HepG2 (cell line): ENCODE measurements around the gene KIR3DL3. TPM values are rescaled to one million over a fixed set of nuclear protein-coding genes. Genes with fewer than 3 reads are reported as not detected.
A peak's percentile ranks its signal among the peaks of the same experiment; 100 is the strongest.

Experiments
- AGO2 ChIP-seq: fragments of 200-400 bp; formaldehyde crosslinking; optimal IDR thresholded peaks from 2 replicates; pipeline ENCODE3; 2017; ENCODE audit warnings: mild to moderate bottlenecking, low read depth, low read length, moderate library complexity
- KLF13 ChIP-seq: sonication (generic); formaldehyde crosslinking; IDR thresholded peaks from 2 replicates; pipeline ENCODE4 v1.4.0; 2020; ENCODE audit warnings: mild to moderate bottlenecking, missing genetic modification reagents
- KLF6 ChIP-seq: IDR thresholded peaks from 2 replicates; pipeline ENCODE4 v1.8.0; 2016; ENCODE audit warnings: missing biosample characterization, missing genetic modification reagents
- MEIS2 ChIP-seq: sonication (generic); formaldehyde crosslinking; IDR thresholded peaks from 2 replicates; pipeline ENCODE4 v1.9.0; 2021; ENCODE audit warnings: mild to moderate bottlenecking, missing genetic modification reagents
- PHF8 ChIP-seq: sonication (generic); formaldehyde crosslinking; IDR thresholded peaks from 2 replicates; pipeline ENCODE4 v1.5.0; 2020; ENCODE audit warnings: missing genetic modification reagents
- POGZ ChIP-seq: sonication (generic); formaldehyde crosslinking; IDR thresholded peaks from 2 replicates; pipeline ENCODE4 v1.4.0; 2020; ENCODE audit warnings: mild to moderate bottlenecking, missing genetic modification reagents
- TCF7L2 ChIP-seq: IDR thresholded peaks from 2 replicates; pipeline ENCODE4 v1.6.1; 2011; ENCODE audit warnings: mild to moderate bottlenecking, low read depth, low read length, moderate library complexity
- ZNF326 ChIP-seq: sonication (generic); formaldehyde crosslinking; IDR thresholded peaks from 2 replicates; pipeline ENCODE4 v1.4.0; 2020; ENCODE audit warnings: missing genetic modification reagents, borderline replicate concordance
- ZNF775 ChIP-seq: sonication (generic); formaldehyde crosslinking; IDR thresholded peaks from 2 replicates; pipeline ENCODE4 v1.4.0; 2020; ENCODE audit warnings: missing genetic modification reagents, mild to moderate bottlenecking, moderate library complexity, borderline replicate concordance
- polyA plus RNA-seq, 8 experiments: library from polyadenylated mRNA; depleted of rRNA in 3 of 8; stranded (reverse) in 7 of 8; unstranded in 1 of 8; fragments of >200 nt; fragmentation: Illumina TruSeq in 4 of 8; extraction: Trizol in 4 of 8; gene quantifications; 2 replicates each; pipeline versions ENCODE4 v1.2.1 to v1.2.3, GENCODE V29; 2011 to 2016; ENCODE audit warnings: low read depth in 4 of 8, missing spikeins in 1 of 8, mixed read lengths in 1 of 8; ENCODE audit not compliant: insufficient read depth in 1 of 8
- total RNA-seq, 5 experiments: library from RNA; depleted of rRNA; stranded (reverse); fragments of >200 nt; fragmentation: Illumina TruSeq; extraction: Trizol; gene quantifications; 2 replicates each; pipeline ENCODE4 v1.2.3, GENCODE V29; 2016; ENCODE audit warnings: low read depth in 1 of 5
- TF ChIP-seq, protein P1 (sequence below): sonication (generic); formaldehyde crosslinking; IDR thresholded peaks from 2 replicates; pipeline ENCODE4 v1.4.0; 2020; ENCODE audit warnings: missing genetic modification reagents
- TF ChIP-seq, protein P2 (sequence below): sonication (generic); formaldehyde crosslinking; conservative IDR thresholded peaks from 2 replicates; pipeline ENCODE4 v1.4.0; 2020; ENCODE audit warnings: missing genetic modification reagents
- TF ChIP-seq, protein P3 (sequence below): sonication (generic); formaldehyde crosslinking; IDR thresholded peaks from 2 replicates; pipeline ENCODE4 v1.5.0; 2020; ENCODE audit warnings: mild to moderate bottlenecking, missing genetic modification reagents
- TF ChIP-seq, protein P4 (sequence below): sonication (generic); formaldehyde crosslinking; IDR thresholded peaks from 2 replicates; pipeline ENCODE4 v1.4.0; 2020; ENCODE audit warnings: missing genetic modification reagents; ENCODE audit errors: not compliant biosample characterization
- TF ChIP-seq, protein P5 (sequence below): sonication (generic); formaldehyde crosslinking; IDR thresholded peaks from 2 replicates; pipeline ENCODE4 v1.5.0; 2020; ENCODE audit warnings: missing genetic modification reagents
- TF ChIP-seq, protein P6 (sequence below): sonication (generic); formaldehyde crosslinking; IDR thresholded peaks from 2 replicates; pipeline ENCODE4 v1.4.0; 2020; ENCODE audit warnings: missing genetic modification reagents

The KIR3DL3 gene
- total and polyA plus RNA-seq, 2 of the 13 experiments (the other 11 are each of a cell fraction or from before 2014, with no cell fraction given): not detected

DNA sequence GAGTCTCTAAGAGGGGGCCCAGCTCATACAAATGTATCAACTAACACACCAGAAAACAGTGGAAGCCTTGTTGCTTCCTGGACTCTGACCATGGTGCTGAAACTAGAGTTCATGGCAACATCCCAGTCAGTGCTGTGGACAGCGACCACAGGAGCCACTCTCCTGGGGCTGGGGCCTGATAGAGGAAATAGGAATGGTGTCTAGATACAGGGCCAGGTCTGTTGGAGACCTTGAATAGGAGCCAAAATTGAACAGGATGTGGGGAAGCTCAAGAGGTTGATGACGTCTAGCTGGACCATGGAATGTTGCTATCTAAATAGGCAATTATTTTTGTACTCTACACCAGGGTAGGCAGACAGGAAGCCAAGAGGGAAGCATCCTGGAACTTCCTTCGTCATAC, 39.7 kb upstream of the KIR3DL3 start (continued):
- TF ChIP-seq, protein P1, sequence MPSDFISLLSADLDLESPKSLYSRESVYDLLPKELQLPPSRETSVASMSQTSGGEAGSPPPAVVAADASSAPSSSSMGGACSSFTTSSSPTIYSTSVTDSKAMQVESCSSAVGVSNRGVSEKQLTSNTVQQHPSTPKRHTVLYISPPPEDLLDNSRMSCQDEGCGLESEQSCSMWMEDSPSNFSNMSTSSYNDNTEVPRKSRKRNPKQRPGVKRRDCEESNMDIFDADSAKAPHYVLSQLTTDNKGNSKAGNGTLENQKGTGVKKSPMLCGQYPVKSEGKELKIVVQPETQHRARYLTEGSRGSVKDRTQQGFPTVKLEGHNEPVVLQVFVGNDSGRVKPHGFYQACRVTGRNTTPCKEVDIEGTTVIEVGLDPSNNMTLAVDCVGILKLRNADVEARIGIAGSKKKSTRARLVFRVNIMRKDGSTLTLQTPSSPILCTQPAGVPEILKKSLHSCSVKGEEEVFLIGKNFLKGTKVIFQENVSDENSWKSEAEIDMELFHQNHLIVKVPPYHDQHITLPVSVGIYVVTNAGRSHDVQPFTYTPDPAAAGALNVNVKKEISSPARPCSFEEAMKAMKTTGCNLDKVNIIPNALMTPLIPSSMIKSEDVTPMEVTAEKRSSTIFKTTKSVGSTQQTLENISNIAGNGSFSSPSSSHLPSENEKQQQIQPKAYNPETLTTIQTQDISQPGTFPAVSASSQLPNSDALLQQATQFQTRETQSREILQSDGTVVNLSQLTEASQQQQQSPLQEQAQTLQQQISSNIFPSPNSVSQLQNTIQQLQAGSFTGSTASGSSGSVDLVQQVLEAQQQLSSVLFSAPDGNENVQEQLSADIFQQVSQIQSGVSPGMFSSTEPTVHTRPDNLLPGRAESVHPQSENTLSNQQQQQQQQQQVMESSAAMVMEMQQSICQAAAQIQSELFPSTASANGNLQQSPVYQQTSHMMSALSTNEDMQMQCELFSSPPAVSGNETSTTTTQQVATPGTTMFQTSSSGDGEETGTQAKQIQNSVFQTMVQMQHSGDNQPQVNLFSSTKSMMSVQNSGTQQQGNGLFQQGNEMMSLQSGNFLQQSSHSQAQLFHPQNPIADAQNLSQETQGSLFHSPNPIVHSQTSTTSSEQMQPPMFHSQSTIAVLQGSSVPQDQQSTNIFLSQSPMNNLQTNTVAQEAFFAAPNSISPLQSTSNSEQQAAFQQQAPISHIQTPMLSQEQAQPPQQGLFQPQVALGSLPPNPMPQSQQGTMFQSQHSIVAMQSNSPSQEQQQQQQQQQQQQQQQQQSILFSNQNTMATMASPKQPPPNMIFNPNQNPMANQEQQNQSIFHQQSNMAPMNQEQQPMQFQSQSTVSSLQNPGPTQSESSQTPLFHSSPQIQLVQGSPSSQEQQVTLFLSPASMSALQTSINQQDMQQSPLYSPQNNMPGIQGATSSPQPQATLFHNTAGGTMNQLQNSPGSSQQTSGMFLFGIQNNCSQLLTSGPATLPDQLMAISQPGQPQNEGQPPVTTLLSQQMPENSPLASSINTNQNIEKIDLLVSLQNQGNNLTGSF (CRISPR knock-in tag): peak; percentile 36; the same call in 1 of the 2 replicates
- TF ChIP-seq, protein P2, sequence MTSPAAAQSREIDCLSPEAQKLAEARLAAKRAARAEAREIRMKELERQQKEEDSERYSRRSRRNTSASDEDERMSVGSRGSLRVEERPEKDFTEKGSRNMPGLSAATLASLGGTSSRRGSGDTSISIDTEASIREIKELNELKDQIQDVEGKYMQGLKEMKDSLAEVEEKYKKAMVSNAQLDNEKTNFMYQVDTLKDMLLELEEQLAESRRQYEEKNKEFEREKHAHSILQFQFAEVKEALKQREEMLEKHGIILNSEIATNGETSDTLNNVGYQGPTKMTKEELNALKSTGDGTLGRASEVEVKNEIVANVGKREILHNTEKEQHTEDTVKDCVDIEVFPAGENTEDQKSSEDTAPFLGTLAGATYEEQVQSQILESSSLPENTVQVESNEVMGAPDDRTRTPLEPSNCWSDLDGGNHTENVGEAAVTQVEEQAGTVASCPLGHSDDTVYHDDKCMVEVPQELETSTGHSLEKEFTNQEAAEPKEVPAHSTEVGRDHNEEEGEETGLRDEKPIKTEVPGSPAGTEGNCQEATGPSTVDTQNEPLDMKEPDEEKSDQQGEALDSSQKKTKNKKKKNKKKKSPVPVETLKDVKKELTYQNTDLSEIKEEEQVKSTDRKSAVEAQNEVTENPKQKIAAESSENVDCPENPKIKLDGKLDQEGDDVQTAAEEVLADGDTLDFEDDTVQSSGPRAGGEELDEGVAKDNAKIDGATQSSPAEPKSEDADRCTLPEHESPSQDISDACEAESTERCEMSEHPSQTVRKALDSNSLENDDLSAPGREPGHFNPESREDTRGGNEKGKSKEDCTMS (CRISPR knock-in tag): 0 out of 2 replicates have a peak, but pooled peaks have one; percentile 76
- TF ChIP-seq ZNF775 (CRISPR knock-in tag) (no peak), KLF13 (CRISPR knock-in tag) (no peak), TCF7L2 (no peak), KLF6 (CRISPR knock-in tag) (peak; percentile 83; the same call in 1 of the 2 replicates), PHF8 (CRISPR knock-in tag) (no peak), AGO2 (no peak), MEIS2 (0 out of 2 replicates have a peak, but pooled peaks have one; percentile 56), ZNF326 (CRISPR knock-in tag) (no peak), POGZ (CRISPR knock-in tag) (no peak)
- TF ChIP-seq, protein P3, sequence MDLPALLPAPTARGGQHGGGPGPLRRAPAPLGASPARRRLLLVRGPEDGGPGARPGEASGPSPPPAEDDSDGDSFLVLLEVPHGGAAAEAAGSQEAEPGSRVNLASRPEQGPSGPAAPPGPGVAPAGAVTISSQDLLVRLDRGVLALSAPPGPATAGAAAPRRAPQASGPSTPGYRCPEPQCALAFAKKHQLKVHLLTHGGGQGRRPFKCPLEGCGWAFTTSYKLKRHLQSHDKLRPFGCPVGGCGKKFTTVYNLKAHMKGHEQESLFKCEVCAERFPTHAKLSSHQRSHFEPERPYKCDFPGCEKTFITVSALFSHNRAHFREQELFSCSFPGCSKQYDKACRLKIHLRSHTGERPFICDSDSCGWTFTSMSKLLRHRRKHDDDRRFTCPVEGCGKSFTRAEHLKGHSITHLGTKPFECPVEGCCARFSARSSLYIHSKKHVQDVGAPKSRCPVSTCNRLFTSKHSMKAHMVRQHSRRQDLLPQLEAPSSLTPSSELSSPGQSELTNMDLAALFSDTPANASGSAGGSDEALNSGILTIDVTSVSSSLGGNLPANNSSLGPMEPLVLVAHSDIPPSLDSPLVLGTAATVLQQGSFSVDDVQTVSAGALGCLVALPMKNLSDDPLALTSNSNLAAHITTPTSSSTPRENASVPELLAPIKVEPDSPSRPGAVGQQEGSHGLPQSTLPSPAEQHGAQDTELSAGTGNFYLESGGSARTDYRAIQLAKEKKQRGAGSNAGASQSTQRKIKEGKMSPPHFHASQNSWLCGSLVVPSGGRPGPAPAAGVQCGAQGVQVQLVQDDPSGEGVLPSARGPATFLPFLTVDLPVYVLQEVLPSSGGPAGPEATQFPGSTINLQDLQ (CRISPR knock-in tag): no peak
- TF ChIP-seq, protein P4, sequence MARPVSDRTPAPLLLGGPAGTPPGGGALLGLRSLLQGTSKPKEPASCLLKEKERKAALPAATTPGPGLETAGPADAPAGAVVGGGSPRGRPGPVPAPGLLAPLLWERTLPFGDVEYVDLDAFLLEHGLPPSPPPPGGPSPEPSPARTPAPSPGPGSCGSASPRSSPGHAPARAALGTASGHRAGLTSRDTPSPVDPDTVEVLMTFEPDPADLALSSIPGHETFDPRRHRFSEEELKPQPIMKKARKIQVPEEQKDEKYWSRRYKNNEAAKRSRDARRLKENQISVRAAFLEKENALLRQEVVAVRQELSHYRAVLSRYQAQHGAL (CRISPR knock-in tag): no peak
- TF ChIP-seq, protein P5, sequence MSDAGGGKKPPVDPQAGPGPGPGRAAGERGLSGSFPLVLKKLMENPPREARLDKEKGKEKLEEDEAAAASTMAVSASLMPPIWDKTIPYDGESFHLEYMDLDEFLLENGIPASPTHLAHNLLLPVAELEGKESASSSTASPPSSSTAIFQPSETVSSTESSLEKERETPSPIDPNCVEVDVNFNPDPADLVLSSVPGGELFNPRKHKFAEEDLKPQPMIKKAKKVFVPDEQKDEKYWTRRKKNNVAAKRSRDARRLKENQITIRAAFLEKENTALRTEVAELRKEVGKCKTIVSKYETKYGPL (CRISPR knock-in tag): no peak
- TF ChIP-seq, protein P6, sequence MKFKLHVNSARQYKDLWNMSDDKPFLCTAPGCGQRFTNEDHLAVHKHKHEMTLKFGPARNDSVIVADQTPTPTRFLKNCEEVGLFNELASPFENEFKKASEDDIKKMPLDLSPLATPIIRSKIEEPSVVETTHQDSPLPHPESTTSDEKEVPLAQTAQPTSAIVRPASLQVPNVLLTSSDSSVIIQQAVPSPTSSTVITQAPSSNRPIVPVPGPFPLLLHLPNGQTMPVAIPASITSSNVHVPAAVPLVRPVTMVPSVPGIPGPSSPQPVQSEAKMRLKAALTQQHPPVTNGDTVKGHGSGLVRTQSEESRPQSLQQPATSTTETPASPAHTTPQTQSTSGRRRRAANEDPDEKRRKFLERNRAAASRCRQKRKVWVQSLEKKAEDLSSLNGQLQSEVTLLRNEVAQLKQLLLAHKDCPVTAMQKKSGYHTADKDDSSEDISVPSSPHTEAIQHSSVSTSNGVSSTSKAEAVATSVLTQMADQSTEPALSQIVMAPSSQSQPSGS (CRISPR knock-in tag): 0 out of 2 replicates have a peak, but pooled peaks have one; percentile 26
